HG02610 (cell line): Measurements from ENCODE around the gene TSHZ2.

ENCODE experiments used
- ATAC-seq: cut with Tn5 transposase; IDR thresholded peaks from one replicate; pipeline ENCODE4 v1.9.1; 2021; ENCODE audit warnings: mild to moderate bottlenecking, moderate library complexity; ENCODE audit not compliant: unreplicated experiment

TSHZ2 gene

DNA sequence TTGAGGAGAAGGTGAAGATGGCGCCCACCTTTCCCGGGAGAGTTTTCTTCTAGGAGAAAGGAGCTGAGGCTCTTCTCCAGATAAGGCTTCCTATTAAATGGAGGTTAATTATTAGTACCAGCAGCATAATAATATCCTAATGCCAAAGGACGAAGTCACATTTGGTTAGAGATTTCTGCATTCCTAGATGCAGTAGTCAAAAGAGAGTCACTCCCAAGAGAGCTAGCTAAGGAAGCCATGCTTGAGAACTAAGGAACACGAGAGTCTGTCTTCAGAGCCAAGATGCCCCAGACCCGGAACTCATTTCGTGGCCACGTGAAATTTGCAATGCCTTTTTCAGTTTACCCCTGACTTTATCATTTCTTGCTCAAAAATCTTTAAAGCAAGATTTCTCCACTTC is 132.7 kb downstream of the TSHZ2 start:
- no peak for ATAC-seq

DNA sequence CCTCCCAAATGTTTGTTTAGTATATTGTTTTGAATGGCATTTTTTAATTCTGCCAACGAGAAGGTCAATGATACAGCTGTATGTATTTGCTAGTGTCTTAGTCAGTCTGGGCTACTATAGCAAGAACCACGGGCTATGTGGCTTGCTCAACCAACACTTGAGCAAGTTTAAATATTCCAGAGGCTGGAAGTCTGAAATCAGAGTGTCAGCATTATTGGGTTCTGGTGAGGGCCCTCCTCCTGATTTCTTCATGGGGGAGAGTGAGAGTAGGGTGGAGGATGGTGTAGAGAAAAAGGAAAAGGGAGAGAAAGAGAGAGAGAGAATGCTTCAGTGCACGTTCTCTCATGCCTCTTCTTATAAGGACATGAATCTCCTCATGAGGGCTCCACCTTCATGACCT is 144.6 kb downstream of the TSHZ2 start:
- no peak for ATAC-seq

DNA sequence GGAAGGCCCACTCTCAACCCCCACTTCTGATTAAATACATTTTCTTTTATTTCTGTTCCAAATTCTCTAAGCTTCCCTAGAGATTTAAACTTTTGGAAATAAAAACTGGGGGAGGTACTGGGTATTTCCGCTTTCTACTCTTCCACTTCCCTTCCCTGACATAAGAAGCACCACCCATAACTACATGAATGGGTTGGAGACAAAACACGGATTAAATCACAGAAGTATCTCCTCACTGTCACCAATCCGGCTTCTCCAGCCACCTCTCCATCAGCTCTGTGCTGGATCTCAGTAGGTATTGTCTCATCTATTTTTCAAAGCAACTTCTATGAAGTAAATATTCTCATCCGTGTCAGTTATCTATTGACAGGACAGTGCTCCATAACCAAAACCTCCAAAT is 150.7 kb downstream of the TSHZ2 start:
- no peak for ATAC-seq

DNA sequence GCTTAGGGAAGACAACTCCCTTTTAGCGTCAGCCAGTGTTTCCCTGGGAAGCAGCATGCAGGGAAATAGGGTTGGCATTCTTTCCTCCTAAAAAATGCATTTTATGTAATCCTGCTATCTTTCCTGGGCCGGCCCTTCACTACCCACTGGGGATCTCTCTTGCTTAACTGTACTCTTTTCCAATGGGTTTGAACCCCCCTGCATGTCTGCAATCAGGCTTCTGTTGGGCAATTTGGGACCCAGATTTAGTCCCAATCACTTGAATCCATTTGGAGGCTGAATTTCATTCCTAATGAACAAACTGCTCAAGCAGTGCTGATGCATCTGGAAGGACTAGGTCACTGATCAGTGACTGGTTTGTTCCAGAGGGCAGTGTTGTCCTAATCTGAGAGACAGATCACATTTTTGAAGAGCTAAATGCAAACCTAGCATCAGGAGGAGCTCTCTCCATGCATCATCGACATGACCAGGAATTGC is 152.0 kb downstream of the TSHZ2 start:
- no peak for ATAC-seq

DNA sequence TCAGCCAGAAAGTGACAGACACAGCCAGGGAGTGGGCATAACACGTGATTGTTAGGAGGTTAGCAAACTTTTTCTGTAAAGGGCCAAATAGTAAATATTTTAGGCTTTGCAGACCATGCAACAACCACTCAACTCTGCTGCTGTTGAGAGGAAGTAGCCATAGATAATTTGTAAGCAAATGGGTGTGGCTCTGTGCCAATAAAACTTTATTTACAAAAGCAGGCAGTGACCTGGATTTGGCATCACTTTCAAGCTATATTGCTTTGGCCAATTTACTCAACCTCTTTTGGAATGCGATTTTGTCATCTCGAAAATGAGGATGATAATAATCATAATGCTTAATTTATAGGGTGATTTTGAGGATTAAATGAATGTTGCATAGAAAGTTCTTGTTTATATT is 152.6 kb downstream of the TSHZ2 start:
- no peak for ATAC-seq

DNA sequence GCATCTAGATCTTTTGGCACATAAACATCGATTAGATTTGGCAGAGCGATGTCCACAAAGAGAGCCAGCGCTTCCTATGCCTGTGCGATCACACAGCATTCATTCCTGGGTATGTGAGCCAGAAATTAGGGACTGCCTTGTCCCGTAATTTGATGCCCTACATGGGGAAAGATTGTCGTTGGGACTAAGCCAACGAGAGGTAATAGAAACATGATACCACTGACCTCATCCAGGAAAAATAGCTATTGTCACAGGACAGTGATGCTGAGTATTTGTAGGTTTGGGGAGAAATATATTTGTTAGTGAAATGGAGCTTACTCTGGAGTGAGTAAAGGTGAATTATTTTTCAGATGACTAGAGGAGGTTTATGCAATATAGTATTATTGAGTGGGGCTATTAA is 154.0 kb downstream of the TSHZ2 start:
- ATAC-seq = no peak

DNA sequence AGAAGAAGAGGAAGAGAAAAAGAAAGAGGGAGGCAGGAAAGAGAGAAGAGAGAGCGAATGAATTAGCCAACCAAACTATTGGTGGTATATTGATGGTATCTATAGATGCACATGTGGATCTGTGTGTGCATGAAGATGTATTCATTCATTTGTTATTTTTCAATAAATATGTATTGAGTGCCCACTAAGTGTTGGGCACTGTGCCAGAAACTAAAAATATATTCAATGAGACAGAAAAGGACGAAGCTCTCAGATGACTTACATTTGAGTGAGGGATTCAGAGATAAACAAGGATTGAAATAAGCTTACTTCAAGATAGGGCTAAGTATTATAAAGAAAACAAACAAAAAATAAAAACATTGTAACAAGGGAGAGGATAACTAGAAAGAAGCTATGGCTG is 154.9 kb downstream of the TSHZ2 start:
- ATAC-seq = no peak

DNA sequence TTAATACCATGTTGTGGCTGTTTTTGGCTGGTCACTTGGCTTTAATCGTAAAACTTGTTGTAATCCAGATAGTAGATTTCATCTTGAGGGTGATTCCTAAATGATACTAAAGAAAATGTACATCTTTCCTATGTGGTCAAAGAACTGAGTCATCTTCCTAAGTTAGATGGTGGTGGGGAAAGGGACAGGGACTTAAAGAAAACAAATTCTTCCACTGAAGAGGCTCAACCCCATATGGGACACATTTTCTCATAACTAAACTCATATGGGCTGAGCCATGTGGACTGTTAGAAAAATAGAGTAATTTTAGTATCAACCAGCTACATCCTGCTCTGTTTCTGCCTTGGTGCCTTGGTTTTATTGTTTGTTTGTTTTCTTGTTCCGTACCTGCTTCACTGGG is 155.8 kb downstream of the TSHZ2 start:
- no peak for ATAC-seq

DNA sequence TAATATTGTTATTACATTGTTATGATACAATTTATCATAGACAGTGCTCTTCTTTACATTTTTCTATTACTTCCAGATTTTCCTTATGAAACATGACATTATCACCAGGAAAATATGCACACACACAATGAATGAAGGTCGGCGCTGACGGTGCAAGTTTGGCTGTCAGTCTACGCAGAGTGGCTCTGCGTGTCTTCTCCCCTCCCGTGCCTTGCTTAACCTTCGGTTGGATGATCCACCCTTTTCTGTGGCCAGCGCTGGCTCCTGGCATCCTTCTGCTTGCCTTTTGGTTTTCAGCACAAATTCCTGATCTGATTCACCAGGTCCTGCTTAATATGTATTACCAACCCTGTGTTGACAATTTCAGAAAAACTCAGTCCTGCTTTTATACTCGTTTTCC is 157.4 kb downstream of the TSHZ2 start:
- ATAC-seq = no peak

DNA sequence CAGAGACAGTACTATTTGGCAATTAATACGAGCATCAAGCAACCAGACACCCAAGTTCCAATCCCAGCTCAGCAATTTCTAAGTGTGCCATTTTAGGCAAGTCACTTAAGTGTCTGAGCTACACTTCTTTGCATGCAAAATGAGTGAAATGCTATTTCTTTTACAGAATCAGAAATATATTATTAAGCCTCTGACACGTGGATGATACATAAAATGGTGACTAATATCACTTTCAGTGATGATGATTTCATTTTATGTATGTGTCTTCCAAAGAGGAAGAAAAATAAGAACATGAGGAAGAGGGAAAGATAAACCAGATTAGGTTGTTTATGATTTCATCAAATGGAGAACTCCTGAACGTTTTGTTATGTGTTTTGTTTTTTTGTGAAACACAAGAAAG is 158.6 kb downstream of the TSHZ2 start:
- ATAC-seq = no peak

DNA sequence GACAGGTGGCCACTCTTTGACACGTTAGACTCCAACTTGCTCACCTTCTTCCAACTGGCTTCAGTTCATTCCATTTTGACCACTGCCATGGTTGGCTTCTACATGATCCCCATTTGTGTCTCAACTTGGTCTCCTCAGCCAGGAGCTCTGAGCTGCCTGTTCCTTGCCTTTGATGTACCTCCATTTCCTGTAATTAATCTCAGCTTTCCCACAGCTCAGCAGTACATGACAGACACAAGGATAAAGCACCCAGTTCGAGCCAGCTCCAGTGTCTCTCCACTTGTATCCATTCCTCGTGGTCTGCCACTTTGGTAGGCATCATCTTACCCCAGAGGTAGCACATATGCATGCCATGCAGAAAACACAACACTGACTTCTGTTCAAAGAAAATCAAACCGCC is 161.0 kb downstream of the TSHZ2 start:
- ATAC-seq = no peak

DNA sequence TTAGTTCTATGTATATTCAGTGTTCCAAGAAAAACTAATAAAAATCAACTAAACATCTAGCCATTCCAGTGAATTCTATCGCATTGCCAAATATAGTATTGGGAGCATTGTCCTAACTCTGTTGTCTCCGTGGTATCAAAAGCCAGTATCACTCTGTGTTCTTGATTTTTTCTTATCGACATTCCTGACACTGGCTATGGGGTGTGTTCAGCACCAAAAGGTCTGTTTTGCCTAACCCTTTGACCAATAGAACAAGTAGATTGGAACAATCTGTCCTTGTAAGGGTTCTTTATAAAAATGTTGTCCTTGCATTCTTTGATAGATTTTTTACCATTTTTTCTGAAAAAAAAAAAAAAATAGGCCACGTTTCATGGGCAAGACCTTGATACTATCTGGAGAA is 161.5 kb downstream of the TSHZ2 start:
- ATAC-seq = no peak

DNA sequence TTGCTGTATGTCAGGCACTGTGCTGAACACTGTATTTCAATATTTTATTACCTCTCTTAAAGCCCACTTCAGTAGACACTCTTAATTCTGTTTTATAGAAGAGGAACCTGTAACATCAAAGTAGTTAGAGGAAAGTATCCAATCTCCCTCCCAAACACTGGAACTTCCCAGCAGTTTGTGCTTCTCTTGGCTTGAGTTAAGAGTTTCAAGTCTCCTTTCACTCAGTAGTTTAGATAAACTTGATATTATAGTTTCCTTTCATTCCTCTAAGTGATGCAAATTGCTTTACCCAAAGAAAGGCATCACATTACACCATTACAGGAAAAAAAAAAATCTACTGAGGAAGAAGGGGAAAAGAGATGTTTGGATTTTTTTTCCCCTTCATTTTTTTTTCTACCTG is 164.3 kb downstream of the TSHZ2 start:
- no peak for ATAC-seq

DNA sequence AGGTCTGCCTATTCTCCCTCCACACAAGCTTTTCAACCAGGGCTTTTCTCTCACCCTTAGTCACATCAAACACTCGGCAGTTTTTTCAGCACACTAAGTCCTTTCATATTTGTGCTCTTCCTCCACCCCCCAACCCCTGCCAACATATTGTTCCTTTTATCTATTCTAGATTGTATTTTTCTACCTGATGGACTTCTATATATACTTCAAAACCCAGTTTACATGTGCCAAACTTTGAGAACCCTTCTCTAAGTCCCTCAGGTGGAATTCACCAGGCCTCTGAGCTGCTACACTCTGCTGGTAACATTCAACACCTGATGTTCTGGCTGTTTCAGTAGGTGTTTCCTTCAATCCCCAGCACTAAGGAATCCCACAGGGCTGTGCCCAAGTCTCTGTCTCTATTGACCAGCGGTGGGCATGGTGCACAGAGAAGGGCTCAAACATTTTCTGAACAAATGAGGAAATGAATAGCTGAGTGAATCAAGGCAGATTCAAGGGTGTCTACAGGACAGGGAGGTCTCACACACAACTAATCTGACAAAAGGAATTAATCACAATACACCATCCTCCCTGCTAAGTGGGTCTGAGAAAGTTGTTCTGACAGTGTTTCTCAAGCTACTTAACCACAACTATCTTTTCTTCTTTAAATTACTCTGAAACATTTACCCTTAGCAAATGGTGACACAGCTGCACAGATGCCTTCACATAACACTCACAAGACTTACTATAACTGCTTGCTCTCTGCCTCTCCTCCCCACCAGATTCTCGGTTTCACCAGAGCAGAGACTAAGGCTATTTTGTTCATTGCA is 166.5 kb downstream of the TSHZ2 start:
- peak; percentile 75 for ATAC-seq

DNA sequence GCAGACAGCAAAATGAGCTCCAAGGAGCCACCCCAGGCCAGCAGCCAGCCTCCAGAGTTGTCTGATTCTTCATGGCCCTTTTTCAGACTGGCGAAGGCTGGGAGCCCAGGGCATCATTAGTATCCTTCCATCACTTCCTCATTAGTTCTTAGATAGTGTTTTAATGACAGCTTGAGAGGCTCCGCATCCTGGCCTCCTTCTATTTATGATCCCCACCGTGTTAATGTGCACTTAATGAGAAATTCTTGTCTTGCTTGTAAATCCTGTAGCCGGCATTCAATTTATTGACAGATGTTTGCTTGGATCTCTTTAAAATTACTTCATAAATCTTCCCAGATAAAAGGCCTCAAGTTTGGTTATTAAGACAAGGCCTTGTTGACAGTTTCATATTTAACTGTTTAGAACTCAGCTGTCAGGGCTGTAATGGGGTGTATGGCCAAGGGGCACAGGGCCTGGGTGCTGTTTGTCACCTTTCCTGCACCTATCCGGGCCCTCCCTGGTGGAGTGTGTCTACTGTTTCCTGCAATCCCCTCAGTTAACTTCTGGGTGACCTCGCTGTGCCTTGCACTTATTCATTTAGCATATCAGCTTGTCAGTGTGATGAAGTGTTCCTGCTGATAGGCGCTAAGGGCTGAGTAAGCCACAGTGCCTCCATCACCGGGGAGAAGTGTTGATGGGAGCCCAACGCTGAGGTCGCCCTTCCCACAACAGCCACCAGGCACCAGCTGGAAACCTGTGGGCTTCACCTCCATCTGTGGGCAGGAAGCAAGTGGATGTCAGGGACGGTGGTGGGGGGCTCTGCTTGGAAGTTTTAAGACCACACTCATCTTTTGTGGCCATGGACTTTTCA is 169.3 kb downstream of the TSHZ2 start:
- ATAC-seq = no peak

DNA sequence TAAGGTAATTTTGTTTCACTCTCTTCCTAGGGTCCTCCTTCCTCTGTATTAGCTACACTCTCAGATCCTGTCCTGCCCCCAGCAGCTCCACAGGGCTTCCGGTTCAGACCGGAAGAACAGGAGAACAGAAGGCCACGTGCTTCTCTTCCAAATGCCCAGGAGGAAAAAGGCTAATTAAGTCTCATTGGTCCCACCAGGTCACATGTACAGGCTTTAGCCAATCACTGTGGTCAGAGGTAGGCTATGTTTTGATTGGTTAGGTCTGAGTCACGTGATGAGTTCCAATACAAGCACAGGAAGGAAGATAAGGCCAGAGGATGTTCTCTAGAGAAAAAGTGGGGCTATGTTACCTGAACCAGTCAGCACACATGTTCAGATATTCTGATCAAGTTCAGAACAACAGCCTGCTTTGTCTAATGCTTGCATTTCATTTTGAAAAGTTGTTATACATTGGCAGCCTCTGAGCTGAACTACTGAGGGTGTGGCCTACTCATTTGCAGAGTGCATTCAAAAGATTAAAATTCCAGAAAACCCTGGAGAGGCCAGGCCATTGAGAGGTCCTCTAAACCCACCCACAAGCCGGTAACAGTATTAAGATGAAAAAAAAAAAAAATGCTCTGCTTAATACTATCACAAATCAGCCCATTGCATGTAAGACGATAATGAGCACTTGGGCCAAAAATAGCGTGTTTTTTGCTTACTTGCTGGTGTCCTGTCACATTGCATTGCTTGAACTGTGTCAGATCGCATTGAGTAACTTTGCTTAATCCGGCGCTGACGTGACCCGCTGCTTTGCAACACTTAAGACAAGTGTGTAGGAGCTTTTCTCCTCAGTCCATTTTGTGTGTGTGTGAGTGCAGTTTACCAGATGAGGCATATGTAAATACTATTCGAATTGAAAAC is 170.3 kb downstream of the TSHZ2 start:
- ATAC-seq = no peak

DNA sequence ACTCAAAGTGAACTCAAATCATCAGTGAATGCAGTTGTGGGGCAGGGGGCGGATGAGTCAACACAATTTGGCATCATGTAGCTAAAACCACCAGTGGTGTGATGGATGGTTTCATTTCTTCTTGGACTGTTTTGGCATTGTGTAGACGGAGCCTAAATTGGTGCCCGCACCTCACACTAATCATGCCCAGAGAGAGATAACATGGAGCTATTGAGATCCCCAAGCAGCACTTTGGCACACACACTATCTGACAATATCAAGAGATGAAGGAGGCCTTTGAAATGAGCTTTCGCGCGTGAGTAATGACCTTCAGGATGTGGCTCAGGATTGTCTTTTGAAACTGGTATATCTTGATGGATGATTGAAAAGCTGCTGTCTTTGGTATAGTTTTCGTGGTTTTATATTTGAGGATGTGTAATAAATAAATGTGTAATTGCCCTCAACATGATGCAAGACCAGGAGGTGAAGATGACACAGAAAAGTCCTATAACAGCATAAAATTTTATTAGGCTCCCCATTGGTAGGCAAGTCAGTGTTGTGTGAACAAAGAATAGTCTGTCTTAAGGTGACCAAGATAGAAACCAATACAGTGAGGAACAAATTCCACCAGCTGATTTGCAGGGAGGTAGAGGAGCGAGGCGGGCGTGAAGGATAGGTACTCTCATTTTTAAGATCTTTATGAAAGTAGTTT is 174.2 kb downstream of the TSHZ2 start:
- peak; percentile 59 for ATAC-seq

DNA sequence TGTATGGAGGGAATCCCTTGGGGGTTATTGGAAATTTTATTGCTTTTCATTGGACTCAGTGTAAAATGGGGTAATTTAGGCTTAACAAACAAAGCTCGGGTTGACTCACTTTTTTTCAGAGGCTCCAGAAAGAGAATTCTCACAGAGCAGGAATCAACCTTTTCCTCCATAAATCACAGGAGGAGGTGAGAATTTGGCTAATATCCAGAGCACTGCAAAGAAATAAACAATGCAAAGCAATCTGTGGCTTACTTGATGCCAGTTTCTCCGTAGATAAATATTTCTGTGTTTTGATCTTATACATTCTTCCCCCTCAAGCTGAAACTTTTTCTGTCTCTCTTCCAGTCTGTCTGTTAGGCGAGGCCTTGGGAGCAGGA is 176.6 kb downstream of the TSHZ2 start:
- no peak for ATAC-seq

DNA sequence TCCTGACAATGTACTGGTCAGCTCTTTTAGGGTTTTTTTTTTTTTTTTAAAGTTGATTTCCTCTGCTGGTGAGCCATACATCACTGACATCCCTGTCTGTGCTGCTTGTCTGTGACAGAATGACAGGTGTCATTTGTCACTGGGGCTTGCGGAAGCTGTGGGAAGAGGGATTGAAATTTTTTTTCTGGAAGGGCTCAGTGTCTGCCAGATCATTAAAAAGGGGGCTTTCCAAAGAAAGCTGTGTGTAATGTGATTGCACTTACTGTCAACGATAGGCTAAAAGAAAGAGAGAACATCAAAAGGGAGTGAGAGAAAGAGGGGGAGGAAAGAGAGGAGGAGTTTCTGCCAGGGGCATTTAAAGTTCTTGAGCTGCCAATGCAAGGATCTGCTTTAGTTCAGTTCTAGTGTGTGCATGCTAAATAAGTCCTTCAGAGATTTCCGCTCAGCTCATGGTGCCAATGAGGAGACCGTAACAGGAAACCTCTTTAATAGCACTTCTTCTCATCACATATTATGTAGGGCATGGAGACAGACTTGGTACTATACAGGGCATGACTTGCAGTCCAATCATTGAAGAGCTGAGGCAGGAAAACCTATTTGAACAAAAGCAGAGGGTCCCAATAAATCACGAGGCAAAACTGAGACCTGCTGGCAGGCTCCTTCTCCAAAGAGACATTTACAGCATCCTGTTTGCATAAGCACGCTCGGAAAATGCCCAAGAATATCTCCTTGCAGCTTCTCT is 177.2 kb downstream of the TSHZ2 start:
- ATAC-seq = no peak

DNA sequence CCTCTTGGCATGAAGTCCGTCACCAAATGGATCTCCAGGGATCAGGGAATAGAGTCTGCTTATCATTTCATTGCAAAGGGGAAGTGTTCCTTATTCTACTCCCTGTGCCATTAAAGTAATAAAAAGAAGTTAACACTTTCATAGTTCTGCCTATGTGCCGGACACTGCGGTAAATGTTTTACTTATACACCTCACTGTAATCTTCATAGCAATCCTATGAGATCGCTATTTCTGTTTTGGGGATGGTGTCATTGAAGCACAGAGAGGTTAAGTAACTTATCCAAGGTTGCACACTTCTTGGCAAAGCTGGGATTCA is 177.7 kb downstream of the TSHZ2 start:
- no peak for ATAC-seq
